B cell (primary cell): Measurements from ENCODE around the gene TNFSF4. TPM values are rescaled to one million over a fixed set of nuclear protein-coding genes. Genes with fewer than 3 reads are reported as not detected.

Experiments
- ATAC-seq: fragments of 200-7000 bp; cut with Tn5 transposase; one replicate; pipeline ENCODE4 v1.10.0; 2021; ENCODE audit warnings: low read depth, mild to moderate bottlenecking, moderate number of reproducible peaks, moderate library complexity
- CTCF ChIA-PET: fragments of 350-600 bp; sonication (Branson Sonifier 250); formaldehyde crosslinking; loops from one replicate; lab custom pipeline; 2021; ENCODE audit warnings: antibody characterized with exemption, inconsistent platforms; lab: Charles Lee
- POLR2A ChIA-PET: fragments of 350-600 bp; sonication (Branson Sonifier 250); formaldehyde crosslinking; loops from one replicate; lab custom pipeline; 2021; ENCODE audit warnings: antibody characterized with exemption; lab: Charles Lee
- DNase-seq: peaks from one replicate; pipeline ENCODE4 v3.0.0; 2013
- H2AFZ ChIP-seq: 2 replicates; pipeline ENCODE4 v1.6.1; 2012; ENCODE audit warnings: mild to moderate bottlenecking, low read depth, low read length; ENCODE audit not compliant: insufficient read depth, poor library complexity, severe bottlenecking
- H3K27ac ChIP-seq, 2 donors: 1 replicate in 1 of 2; 2 replicates in 1 of 2; pipeline ENCODE4 v1.5.1; 2012 to 2013; ENCODE audit warnings: low read length in 2 of 2, mild to moderate bottlenecking in 2 of 2, moderate library complexity in 1 of 2
- H3K27me3 ChIP-seq, 4 experiments: fragments of 200-600 bp in 1 of 4; sonication (generic) in 1 of 4; replicated peaks in 1 of 4; 1 replicate in 2 of 4; 2 replicates in 2 of 4; pipeline versions ENCODE4 v1.6.1 to v1.7.0; 2013 to 2016; ENCODE audit warnings: low read length in 3 of 4, mild to moderate bottlenecking in 2 of 4, mixed read lengths in 1 of 4, moderate library complexity in 1 of 4; ENCODE audit not compliant: insufficient read depth in 4 of 4, control insufficient read depth in 3 of 4; ENCODE audit errors: control extremely low read depth in 1 of 4
- H3K36me3 ChIP-seq, 2 experiments: replicated peaks in 1 of 2; 1 replicate in 1 of 2; 2 replicates in 1 of 2; pipeline versions ENCODE4 v1.6.1 to v1.7.1; 2013; ENCODE audit warnings: low read length in 1 of 2; ENCODE audit not compliant: insufficient read depth in 2 of 2, control insufficient read depth in 1 of 2; ENCODE audit errors: control extremely low read depth in 1 of 2, extremely low read depth in 1 of 2
- H3K4me1 ChIP-seq, 2 donors: fragments of 200-600 bp in 1 of 2; sonication (generic) in 1 of 2; 1 replicate in 1 of 2; 2 replicates in 1 of 2; pipeline versions ENCODE4 v1.5.1 to v1.6.1; 2013 to 2017; ENCODE audit warnings: low read length in 2 of 2; ENCODE audit not compliant: control insufficient read depth in 2 of 2, insufficient read depth in 2 of 2
- H3K4me2 ChIP-seq: replicated peaks from 2 replicates; pipeline ENCODE3; 2012; ENCODE audit warnings: mild to moderate bottlenecking, low read depth, low read length; ENCODE audit not compliant: poor library complexity, severe bottlenecking
- H3K4me3 ChIP-seq, 5 experiments: fragments of 200-600 bp in 1 of 5; sonication (generic) in 1 of 5; 1 replicate in 3 of 5; 2 replicates in 2 of 5; pipeline versions ENCODE4 v1.5.1 to v1.7.0; 2011 to 2016; ENCODE audit warnings: low read length in 4 of 5, mild to moderate bottlenecking in 4 of 5, low read depth in 2 of 5, control low read depth in 1 of 5, moderate library complexity in 1 of 5; ENCODE audit not compliant: insufficient read depth in 1 of 5; ENCODE audit errors: control extremely low read depth in 1 of 5, extremely low read depth in 1 of 5
- H3K79me2 ChIP-seq: fragments of 200-600 bp; sonication (generic); one replicate; pipeline ENCODE4 v1.6.0; 2016; ENCODE audit warnings: low read length; ENCODE audit not compliant: control insufficient read depth, insufficient read depth
- H3K9ac ChIP-seq: fragments of 200-600 bp; sonication (generic); 2 replicates; pipeline ENCODE4 v1.6.1; 2017; ENCODE audit warnings: mild to moderate bottlenecking, low read length, moderate library complexity
- H3K9me3 ChIP-seq, 3 donors: one replicate each; pipeline versions ENCODE4 v1.6.1 to v1.7.1; 2013; ENCODE audit warnings: low read length in 2 of 3; ENCODE audit not compliant: control insufficient read depth in 2 of 3, insufficient read depth in 1 of 3; ENCODE audit errors: control extremely low read depth in 1 of 3
- H4K20me1 ChIP-seq: 2 replicates; pipeline ENCODE4 v1.6.0; 2012; ENCODE audit warnings: mild to moderate bottlenecking, low read length; ENCODE audit not compliant: insufficient read depth, control insufficient read depth, poor library complexity, severe bottlenecking
- H3K27ac Mint-ChIP-seq: one replicate; pipeline ENCODE4 v1.8.0; 2021; ENCODE audit warnings: mixed read lengths
- H3K27me3 Mint-ChIP-seq: one replicate; pipeline ENCODE4 v1.8.0; 2021; ENCODE audit warnings: mixed read lengths
- H3K4me1 Mint-ChIP-seq: one replicate; pipeline ENCODE4 v1.8.0; 2021; ENCODE audit warnings: mixed read lengths
- H3K4me3 Mint-ChIP-seq: one replicate; pipeline ENCODE4 v1.8.0; 2021; ENCODE audit warnings: mixed read lengths
- H3K9me3 Mint-ChIP-seq: one replicate; pipeline ENCODE4 v1.8.0; 2022; ENCODE audit warnings: mixed read lengths; ENCODE audit not compliant: insufficient read depth
- EZH2 ChIP-seq: IDR thresholded peaks from 2 replicates; pipeline ENCODE4 v1.6.1; 2012; ENCODE audit warnings: borderline replicate concordance, low read depth, mild to moderate bottlenecking, moderate library complexity, low read length; ENCODE audit not compliant: insufficient read depth, poor library complexity, severe bottlenecking
- WGBS: methylation state at CpG from one replicate; pipeline ENCODE4 v1.1.5; 2013; ENCODE audit warnings: missing lambda C conversion rate; ENCODE audit not compliant: insufficient coverage; 5-methylcytosine and 5-hydroxymethylcytosine counted together
- intact Hi-C: fragments of 100-400 bp; cut with micrococcal nuclease; formaldehyde crosslinking; loops from one replicate; pipeline ENCODE4 v1.10.0; 2022
- polyA plus RNA-seq: library from polyadenylated mRNA; depleted of rRNA; stranded (reverse); fragments of >200 nt; gene quantifications from 2 replicates; pipeline ENCODE4 v1.2.3, GENCODE V29; 2012
- total RNA-seq, 2 donors: library from RNA; stranded (reverse); fragments of 120-200 nt in 1 of 2; gene quantifications; 1 replicate in 1 of 2; 2 replicates in 1 of 2; pipeline versions ENCODE4 v1.2.3 to v1.2.4, GENCODE V29; 2013 to 2022
- TF ChIP-seq, protein P1 (sequence below): fragments of 200-600 bp; IDR thresholded peaks from one replicate; pipeline ENCODE4 v1.8.0; 2022; ENCODE audit warnings: antibody characterized with exemption, mild to moderate bottlenecking

TNFSF4 gene
- total and polyA plus RNA-seq, 2 donors (not counting 1 experiment from before 2014, with no cell fraction given): 1.0 to 1.5 TPM

DNA sequence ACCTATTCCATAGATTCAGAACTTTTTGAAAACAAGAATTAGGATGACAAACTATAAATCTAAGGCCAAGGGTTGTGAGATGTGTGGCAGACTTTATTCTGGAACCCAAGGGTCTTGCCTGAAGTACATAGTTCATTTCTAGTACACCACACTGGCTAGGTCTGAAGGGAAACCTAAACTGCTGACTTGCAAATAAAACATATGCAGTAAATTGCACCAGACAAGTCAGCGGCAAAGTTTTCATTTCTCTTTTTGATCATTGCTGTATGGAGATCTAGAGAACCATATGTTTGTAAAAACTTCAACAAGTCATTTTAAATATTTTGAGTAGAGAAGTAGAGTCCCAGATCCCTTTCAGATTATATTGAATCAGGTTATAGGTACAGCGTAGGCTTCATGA lies 43.9 kb downstream of the TNFSF4 start:
- H2AFZ ChIP-seq: no peak overlapping the region
- H4K20me1 ChIP-seq: no peaks in the 10 kb centered on the region
- DNase-seq: no peak
- no peaks in the 10 kb centered on the region for H3K9me3 Mint-ChIP-seq
- no peaks in the 10 kb centered on the region for H3K9me3 ChIP-seq
- H3K4me3 Mint-ChIP-seq: no peak overlapping the region
- H3K27me3 ChIP-seq: no peaks in the 10 kb centered on the region
- no peak overlapping the region for H3K4me2 ChIP-seq
- intact Hi-C loops: no loop called here
- no CpG with 5 or more reads among the region's 2 CpGs for WGBS
- no peak overlapping the region for H3K4me3 ChIP-seq
- no peak for ATAC-seq
- no peak overlapping the region for H3K27ac ChIP-seq
- no peaks in the 10 kb centered on the region for H3K4me1 ChIP-seq
- CTCF ChIA-PET: no interaction called here
- no peaks in the 10 kb centered on the region for H3K79me2 ChIP-seq
- no peaks in the 10 kb centered on the region for H3K36me3 ChIP-seq
- H3K27ac Mint-ChIP-seq: no peak overlapping the region
- no peak overlapping the region for H3K9ac ChIP-seq
- POLR2A ChIA-PET: no interaction called here
- H3K27me3 Mint-ChIP-seq: no peaks in the 10 kb centered on the region
- H3K4me1 Mint-ChIP-seq: no peaks in the 10 kb centered on the region
- TF ChIP-seq EZH2: no peak
- TF ChIP-seq, protein P1, sequence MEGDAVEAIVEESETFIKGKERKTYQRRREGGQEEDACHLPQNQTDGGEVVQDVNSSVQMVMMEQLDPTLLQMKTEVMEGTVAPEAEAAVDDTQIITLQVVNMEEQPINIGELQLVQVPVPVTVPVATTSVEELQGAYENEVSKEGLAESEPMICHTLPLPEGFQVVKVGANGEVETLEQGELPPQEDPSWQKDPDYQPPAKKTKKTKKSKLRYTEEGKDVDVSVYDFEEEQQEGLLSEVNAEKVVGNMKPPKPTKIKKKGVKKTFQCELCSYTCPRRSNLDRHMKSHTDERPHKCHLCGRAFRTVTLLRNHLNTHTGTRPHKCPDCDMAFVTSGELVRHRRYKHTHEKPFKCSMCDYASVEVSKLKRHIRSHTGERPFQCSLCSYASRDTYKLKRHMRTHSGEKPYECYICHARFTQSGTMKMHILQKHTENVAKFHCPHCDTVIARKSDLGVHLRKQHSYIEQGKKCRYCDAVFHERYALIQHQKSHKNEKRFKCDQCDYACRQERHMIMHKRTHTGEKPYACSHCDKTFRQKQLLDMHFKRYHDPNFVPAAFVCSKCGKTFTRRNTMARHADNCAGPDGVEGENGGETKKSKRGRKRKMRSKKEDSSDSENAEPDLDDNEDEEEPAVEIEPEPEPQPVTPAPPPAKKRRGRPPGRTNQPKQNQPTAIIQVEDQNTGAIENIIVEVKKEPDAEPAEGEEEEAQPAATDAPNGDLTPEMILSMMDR: no peak

DNA sequence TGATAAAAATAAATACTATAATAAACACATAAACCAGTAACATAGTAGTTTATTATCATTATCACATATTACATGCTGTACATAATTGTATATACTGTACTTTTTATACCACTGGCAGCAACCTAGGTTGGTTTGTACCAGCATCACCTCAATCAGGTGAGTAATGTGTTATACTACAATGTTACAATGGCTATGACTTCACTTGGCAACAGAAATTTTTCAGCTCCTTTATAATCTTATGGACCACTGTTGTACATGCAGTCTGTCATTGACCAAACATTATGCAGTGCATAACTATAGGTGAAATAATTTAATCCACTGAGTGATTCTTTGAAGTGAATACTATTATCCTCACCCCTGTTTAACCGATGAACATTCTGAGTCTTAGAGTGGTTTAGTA lies 44.5 kb downstream of the TNFSF4 start:
- no peak overlapping the region for H3K9ac ChIP-seq
- ATAC-seq: no peak
- WGBS: no CpG with 5 or more reads among the region's 1 CpG
- no peak overlapping the region for H2AFZ ChIP-seq
- no peak overlapping the region for H3K27ac Mint-ChIP-seq
- H3K4me1 ChIP-seq: no peaks in the 10 kb centered on the region
- H3K9me3 Mint-ChIP-seq: no peaks in the 10 kb centered on the region
- H3K79me2 ChIP-seq: no peaks in the 10 kb centered on the region
- no peak overlapping the region for H3K4me3 Mint-ChIP-seq
- no peaks in the 10 kb centered on the region for H3K4me1 Mint-ChIP-seq
- H3K36me3 ChIP-seq: no peaks in the 10 kb centered on the region
- H3K4me3 ChIP-seq: no peak overlapping the region
- H4K20me1 ChIP-seq: no peaks in the 10 kb centered on the region
- DNase-seq: no peak
- H3K27ac ChIP-seq: no peak overlapping the region
- no peaks in the 10 kb centered on the region for H3K27me3 ChIP-seq
- POLR2A ChIA-PET: no interaction called here
- CTCF ChIA-PET: no interaction called here
- no peak overlapping the region for H3K4me2 ChIP-seq
- TF ChIP-seq, protein P1: no peak
- TF ChIP-seq EZH2: no peak
- H3K27me3 Mint-ChIP-seq: no peaks in the 10 kb centered on the region
- H3K9me3 ChIP-seq: no peaks in the 10 kb centered on the region
- intact Hi-C loops: no loop called here
